DND-41 (cell line): ENCODE measurements around the gene HECW1.

Experiments
- EZH2 ChIP-seq: IDR thresholded peaks from 3 replicates; pipeline ENCODE4 v1.6.1; 2012; ENCODE audit warnings: borderline replicate concordance, low read depth, mild to moderate bottlenecking, moderate library complexity, low read length, inconsistent platforms; ENCODE audit not compliant: severe bottlenecking
- TF ChIP-seq, protein P1 (sequence below): IDR thresholded peaks from 2 replicates; pipeline ENCODE4 v1.5.1; 2012; ENCODE audit warnings: borderline replicate concordance, low read length, moderate library complexity, mild to moderate bottlenecking; ENCODE audit not compliant: poor library complexity, severe bottlenecking; ENCODE audit errors: extremely low read depth

DNA sequence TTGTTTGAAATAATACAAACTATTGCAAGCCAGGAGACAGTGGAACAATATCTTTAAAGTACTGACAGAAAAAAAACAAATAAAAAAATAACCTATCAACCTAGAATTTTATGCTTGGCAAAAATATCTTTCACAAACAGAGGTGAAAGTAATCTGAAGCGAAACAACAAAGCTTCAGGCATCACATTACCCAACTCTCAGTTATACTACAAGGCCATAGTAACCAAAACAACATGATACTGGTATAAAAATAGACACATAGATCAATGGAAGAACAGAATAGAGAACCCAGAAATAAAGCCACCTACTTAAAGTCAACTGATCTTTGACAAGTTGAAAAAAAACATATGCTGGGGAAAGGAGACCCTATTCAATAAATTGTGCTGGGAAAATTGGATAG, 26.5 kb upstream of the HECW1 start:
- TF ChIP-seq, protein P1, sequence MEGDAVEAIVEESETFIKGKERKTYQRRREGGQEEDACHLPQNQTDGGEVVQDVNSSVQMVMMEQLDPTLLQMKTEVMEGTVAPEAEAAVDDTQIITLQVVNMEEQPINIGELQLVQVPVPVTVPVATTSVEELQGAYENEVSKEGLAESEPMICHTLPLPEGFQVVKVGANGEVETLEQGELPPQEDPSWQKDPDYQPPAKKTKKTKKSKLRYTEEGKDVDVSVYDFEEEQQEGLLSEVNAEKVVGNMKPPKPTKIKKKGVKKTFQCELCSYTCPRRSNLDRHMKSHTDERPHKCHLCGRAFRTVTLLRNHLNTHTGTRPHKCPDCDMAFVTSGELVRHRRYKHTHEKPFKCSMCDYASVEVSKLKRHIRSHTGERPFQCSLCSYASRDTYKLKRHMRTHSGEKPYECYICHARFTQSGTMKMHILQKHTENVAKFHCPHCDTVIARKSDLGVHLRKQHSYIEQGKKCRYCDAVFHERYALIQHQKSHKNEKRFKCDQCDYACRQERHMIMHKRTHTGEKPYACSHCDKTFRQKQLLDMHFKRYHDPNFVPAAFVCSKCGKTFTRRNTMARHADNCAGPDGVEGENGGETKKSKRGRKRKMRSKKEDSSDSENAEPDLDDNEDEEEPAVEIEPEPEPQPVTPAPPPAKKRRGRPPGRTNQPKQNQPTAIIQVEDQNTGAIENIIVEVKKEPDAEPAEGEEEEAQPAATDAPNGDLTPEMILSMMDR: no peak
- TF ChIP-seq EZH2: no peak
